Thymus (tissue), 11 donors: Measurements from ENCODE around the gene ARGLU1. TPM values are rescaled to one million over a fixed set of nuclear protein-coding genes. Genes with fewer than 3 reads are reported as not detected.

ENCODE experiments used
- DNase-seq, 9 donors: peaks; one replicate each; pipeline ENCODE4 v3.0.0-alpha.2; 2013; ENCODE audit warnings: low spot score in 9 of 9, low read depth in 6 of 9, missing footprints in 1 of 9
- H3K27ac ChIP-seq, 2 donors: one replicate each; pipeline ENCODE4 v1.5.1; 2013; ENCODE audit warnings: control low read depth in 1 of 2, low read depth in 1 of 2, low read length in 1 of 2, mild to moderate bottlenecking in 1 of 2, moderate library complexity in 1 of 2
- H3K27me3 ChIP-seq, 2 donors: one replicate each; pipeline ENCODE4 v1.5.1; 2013; ENCODE audit warnings: low read length in 1 of 2; ENCODE audit not compliant: control insufficient read depth in 2 of 2, insufficient read depth in 1 of 2
- H3K36me3 ChIP-seq, 2 donors: one replicate each; pipeline ENCODE4 v1.5.1; 2013; ENCODE audit warnings: low read length in 1 of 2, mild to moderate bottlenecking in 1 of 2, moderate library complexity in 1 of 2; ENCODE audit not compliant: control insufficient read depth in 2 of 2, insufficient read depth in 2 of 2
- H3K4me1 ChIP-seq, 2 donors: one replicate each; pipeline ENCODE4 v1.5.1; 2013; ENCODE audit warnings: low read length in 2 of 2; ENCODE audit not compliant: control insufficient read depth in 2 of 2, insufficient read depth in 2 of 2
- H3K4me3 ChIP-seq, 2 donors: one replicate each; pipeline ENCODE4 v1.5.1; 2013; ENCODE audit warnings: low read length in 2 of 2, control low read depth in 1 of 2, mild to moderate bottlenecking in 1 of 2
- H3K9me3 ChIP-seq, 2 donors: one replicate each; pipeline ENCODE4 v1.5.1; 2013; ENCODE audit warnings: low read length in 1 of 2, mild to moderate bottlenecking in 1 of 2; ENCODE audit not compliant: control insufficient read depth in 2 of 2, insufficient read depth in 1 of 2
- WGBS: extraction: QIAGEN DNeasy Blood & Tissue Kit; methylation state at CpG from one replicate; pipeline ENCODE4 v1.1.7; 2013; 5-methylcytosine and 5-hydroxymethylcytosine counted together
- polyA plus RNA-seq: library from polyadenylated mRNA; stranded (reverse); fragments of 200-250 nt; gene quantifications from one replicate; pipeline ENCODE4 v1.2.3, GENCODE V29; 2013
- total RNA-seq: library from RNA; stranded (reverse); fragments of 120-200 nt; gene quantifications from one replicate; pipeline ENCODE4 v1.2.4, GENCODE V29; 2013
- donor health status: healthy.

The ARGLU1 gene
- total and polyA plus RNA-seq, 2 donors = 141 to 268 TPM

GRCh38 chr13:106560821-106561220 lies 7.1 kb downstream of the ARGLU1 start:
- H3K36me3 ChIP-seq = peaks cover 3 to 42% of the 10 kb centered on the region in 2 donors
- H3K27ac ChIP-seq = no peak overlapping the region
- no peaks in the 10 kb centered on the region for H3K9me3 ChIP-seq
- no peak for DNase-seq
- H3K4me1 ChIP-seq = peaks cover 8 to 16% of the 10 kb centered on the region in 2 donors
- no peaks in the 10 kb centered on the region for H3K27me3 ChIP-seq
- 91% methylated on average over 1 of the region's 1 CpG for WGBS
- H3K4me3 ChIP-seq = no peak overlapping the region

DNA sequence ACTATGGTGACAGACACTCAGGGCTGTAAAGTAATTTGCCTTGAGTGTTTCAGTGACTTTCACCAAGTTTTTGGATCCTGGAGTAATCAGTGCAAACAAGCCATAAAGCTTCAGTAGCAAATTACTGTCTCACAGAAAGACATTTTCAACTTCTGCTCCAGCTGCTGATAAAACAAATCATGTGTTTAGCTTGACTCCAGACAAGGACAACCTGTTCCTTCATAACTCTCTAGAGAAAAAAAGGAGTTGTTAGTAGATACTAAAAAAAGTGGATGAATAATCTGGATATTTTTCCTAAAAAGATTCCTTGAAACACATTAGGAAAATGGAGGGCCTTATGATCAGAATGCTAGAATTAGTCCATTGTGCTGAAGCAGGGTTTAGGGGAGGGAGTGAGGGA lies 9.4 kb downstream of the ARGLU1 start:
- Histone ChIP-seq H3K4me3 (no peak overlapping the region), H3K27ac (no peak overlapping the region), H3K36me3 (peaks cover 11 to 63% of the 10 kb centered on the region in 2 donors), H3K4me1 (peaks cover 0 to 7% of the 10 kb centered on the region in 2 donors), H3K27me3 (no peaks in the 10 kb centered on the region), H3K9me3 (no peaks in the 10 kb centered on the region)
- no peak for DNase-seq

GRCh38 chr13:106555631-106556328 lies 12.2 kb downstream of the ARGLU1 start:
- H3K27ac ChIP-seq = no peak overlapping the region
- peaks cover 15 to 80% of the 10 kb centered on the region in 2 donors for H3K36me3 ChIP-seq
- no peaks in the 10 kb centered on the region for H3K27me3 ChIP-seq
- H3K9me3 ChIP-seq = no peaks in the 10 kb centered on the region
- H3K4me3 ChIP-seq = no peak overlapping the region
- no peak for DNase-seq
- H3K4me1 ChIP-seq = no peaks in the 10 kb centered on the region
- WGBS = 98% methylated on average over 4 of the region's 4 CpGs

- H3K27ac ChIP-seq = no peak overlapping the region
- 97% methylated on average over 3 of the region's 3 CpGs for WGBS
- H3K4me3 ChIP-seq = no peak overlapping the region
- no peaks in the 10 kb centered on the region for H3K27me3 ChIP-seq
- DNase-seq = no peak
- H3K36me3 ChIP-seq = peaks cover 16 to 88% of the 10 kb centered on the region in 2 donors
- H3K9me3 ChIP-seq = no peaks in the 10 kb centered on the region
- H3K4me1 ChIP-seq = no peaks in the 10 kb centered on the region
Measured at GRCh38 chr13:106551751-106552150, 16.2 kb downstream of the ARGLU1 start.

- Histone ChIP-seq H3K4me1 (no peaks in the 10 kb centered on the region), H3K4me3 (no peak overlapping the region), H3K27me3 (no peaks in the 10 kb centered on the region), H3K9me3 (no peaks in the 10 kb centered on the region), H3K36me3 (peaks cover 16 to 88% of the 10 kb centered on the region in 2 donors), H3K27ac (no peak overlapping the region)
- DNase-seq = no peak
- WGBS = 98% methylated on average over 1 of the region's 1 CpG
Measured at GRCh38 chr13:106551350-106551749, 16.6 kb downstream of the ARGLU1 start.

GRCh38 chr13:106550570-106551135 lies 17.3 kb downstream of the ARGLU1 start:
- H3K27me3 ChIP-seq = no peaks in the 10 kb centered on the region
- H3K4me3 ChIP-seq = no peak overlapping the region
- no peaks in the 10 kb centered on the region for H3K9me3 ChIP-seq
- no peak for DNase-seq
- 96% methylated on average over 4 of the region's 4 CpGs for WGBS
- H3K27ac ChIP-seq = no peak overlapping the region
- H3K4me1 ChIP-seq = no peaks in the 10 kb centered on the region
- peaks cover 17 to 88% of the 10 kb centered on the region in 2 donors for H3K36me3 ChIP-seq

GRCh38 chr13:106548064-106548696 lies 19.8 kb downstream of the ARGLU1 start:
- Histone ChIP-seq H3K27ac (no peak overlapping the region), H3K36me3 (peaks cover 18 to 87% of the 10 kb centered on the region in 2 donors), H3K27me3 (no peaks in the 10 kb centered on the region), H3K4me1 (no peaks in the 10 kb centered on the region), H3K9me3 (no peaks in the 10 kb centered on the region), H3K4me3 (no peak overlapping the region)
- WGBS = 97% methylated on average over 3 of the region's 3 CpGs
- no peak for DNase-seq

DNA sequence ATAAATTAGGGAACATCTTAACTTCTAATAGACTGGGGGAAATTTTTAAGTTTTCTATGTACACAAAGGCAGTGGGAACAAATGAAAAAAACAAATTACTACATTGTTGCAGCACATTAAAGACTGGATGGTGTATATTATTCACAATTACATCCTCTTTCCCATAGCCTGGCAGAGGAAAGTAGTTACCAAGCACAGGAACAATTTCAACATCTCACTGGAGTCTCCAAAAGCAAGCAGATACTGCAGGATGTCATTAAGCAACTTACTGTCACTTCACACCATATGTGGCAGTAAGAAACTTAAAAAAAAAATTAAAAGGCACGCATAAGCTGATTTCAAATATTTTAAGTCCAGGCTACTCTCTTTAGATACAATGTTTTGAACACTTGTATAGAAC lies 26.1 kb downstream of the ARGLU1 start:
- Histone ChIP-seq H3K4me1 (no peaks in the 10 kb centered on the region), H3K4me3 (no peak overlapping the region), H3K36me3 (peaks cover 10 to 42% of the 10 kb centered on the region in 2 donors), H3K27ac (no peak overlapping the region), H3K27me3 (no peaks in the 10 kb centered on the region), H3K9me3 (no peaks in the 10 kb centered on the region)
- WGBS = 99% methylated on average over 1 of the region's 1 CpG
- no peak for DNase-seq

GRCh38 chr13:106540613-106541012 lies 27.3 kb downstream of the ARGLU1 start:
- Histone ChIP-seq H3K27me3 (no peaks in the 10 kb centered on the region), H3K36me3 (peaks cover 7 to 30% of the 10 kb centered on the region in 2 donors), H3K27ac (no peak overlapping the region), H3K9me3 (no peaks in the 10 kb centered on the region), H3K4me3 (no peak overlapping the region), H3K4me1 (peaks cover 0 to 6% of the 10 kb centered on the region in 2 donors)
- DNase-seq = no peak
- 95% methylated on average over 4 of the region's 4 CpGs for WGBS
